GM18951 (cell line): ENCODE results near the gene S100PBP.

Experiments
- POLR2A ChIP-seq: IDR thresholded peaks from 4 replicates; pipeline ENCODE4 v1.6.1; 2011; ENCODE audit warnings: mild to moderate bottlenecking; ENCODE audit not compliant: insufficient read length, insufficient read depth; ENCODE audit errors: extremely low read depth
- in situ Hi-C: fragments of 300-500 bp; cut with MboI; formaldehyde crosslinking; loops from one replicate; pipeline ENCODE4 v1.12.0; 2022; ENCODE audit warnings: low sequenced_read_pairs, mixed read lengths, inconsistent platforms; ENCODE audit not compliant: unreplicated experiment

Gene S100PBP

GRCh38 chr1:32874860-32875752, 57.7 kb downstream of the S100PBP start:
- no peak for TF ChIP-seq POLR2A
- in situ Hi-C loops = no loop called here

- TF ChIP-seq POLR2A = no peak
- in situ Hi-C loops = no loop called here
Measured at GRCh38 chr1:32876341-32877210, 59.1 kb downstream of the S100PBP start.

GRCh38 chr1:32877211-32878110, 60.0 kb downstream of the S100PBP start:
- in situ Hi-C loops = no loop called here
- no peak for TF ChIP-seq POLR2A

- TF ChIP-seq POLR2A = no peak
- in situ Hi-C loops = no loop called here
Measured at GRCh38 chr1:32878183-32878582, 60.7 kb downstream of the S100PBP start.

- TF ChIP-seq POLR2A = no peak
- in situ Hi-C loops = no loop called here
Measured at GRCh38 chr1:32878637-32879041, 61.2 kb downstream of the S100PBP start.

GRCh38 chr1:32881291-32881690, 63.8 kb downstream of the S100PBP start:
- TF ChIP-seq POLR2A = no peak
- in situ Hi-C loops = no loop called here

GRCh38 chr1:32881871-32882850, 64.7 kb downstream of the S100PBP start:
- TF ChIP-seq POLR2A = no peak
- in situ Hi-C loops = no loop called here

- TF ChIP-seq POLR2A = no peak
- in situ Hi-C loops = no loop called here
Measured at GRCh38 chr1:32883338-32884031, 66.0 kb downstream of the S100PBP start.

- no peak for TF ChIP-seq POLR2A
- in situ Hi-C loops = no loop called here
Measured at GRCh38 chr1:32884032-32884372, 66.5 kb downstream of the S100PBP start.

- no peak for TF ChIP-seq POLR2A
- in situ Hi-C loops = no loop called here
Measured at GRCh38 chr1:32884726-32885125, 67.3 kb downstream of the S100PBP start.

GRCh38 chr1:32885676-32886003, 68.2 kb downstream of the S100PBP start:
- TF ChIP-seq POLR2A = no peak
- in situ Hi-C loops = no loop called here

- in situ Hi-C loops = no loop called here
- no peak for TF ChIP-seq POLR2A
Measured at GRCh38 chr1:32886004-32886827, 68.8 kb downstream of the S100PBP start, which contains the start of gene HPCA. Gene HPCA (plus strand): TSS chr1:32886491. CDS start chr1:32888899, 2,408 bp downstream.
